Measurements from ENCODE around the gene MAB21L3. TPM values are rescaled to one million over a fixed set of nuclear protein-coding genes. Genes with fewer than 3 reads are reported as not detected.

The MAB21L3 gene
- total RNA-seq, 4 donors from 2014 or later, result 12.0 to 22.7 (median 19.6) TPM

DNA sequence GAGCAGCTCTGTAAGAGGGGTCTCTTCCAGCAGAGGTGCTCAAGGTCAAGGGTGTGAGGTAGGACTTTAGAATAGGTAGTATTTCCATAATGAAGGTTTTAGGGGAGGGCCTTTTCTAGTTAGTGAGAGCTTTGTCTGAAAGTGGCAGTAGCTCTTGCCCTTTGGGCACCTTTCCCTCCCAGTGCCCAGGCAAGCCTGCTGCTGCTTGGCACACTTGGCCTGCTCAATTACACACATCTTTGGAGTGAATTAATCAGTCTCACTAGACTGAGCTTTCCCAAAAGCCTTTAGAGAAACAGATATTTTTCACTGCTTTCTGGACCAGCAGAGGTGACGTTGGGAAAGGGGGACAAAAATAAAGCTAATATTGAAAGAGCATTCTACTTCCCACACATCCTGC is 48.0 kb downstream of the MAB21L3 start:
- Histone ChIP-seq H3K4me3 (no peak overlapping the region), H3K4me1 (peaks cover 0 to 4% (median 0%) of the 10 kb centered on the region in 3 donors), H3K27me3 (no peaks in the 10 kb centered on the region), H3K9me3 (no peaks in the 10 kb centered on the region), H3K36me3 (no peaks in the 10 kb centered on the region), H3K27ac (no peak overlapping the region)
- TF ChIP-seq CTCF (IDR thresholded peaks at IDR 0.05), result no peak
- no peak for TF ChIP-seq POLR2A (IDR thresholded peaks at IDR 0.05)
- DNase-seq, result no peak
- intact Hi-C loops (cut with DNase I), result no loop called here
- WGBS, 2 donors, result 56% methylated on average over 1 of the region's 1 CpG

- no peak overlapping the region for H3K4me3 ChIP-seq
- no peaks in the 10 kb centered on the region for H3K27me3 ChIP-seq
- peaks cover 0 to 8% (median 0%) of the 10 kb centered on the region in 3 donors for H3K4me1 ChIP-seq
- WGBS, 2 donors, result 65 to 75% methylated on average over 1 of the region's 1 CpG
- no peak overlapping the region for H3K27ac ChIP-seq
- DNase-seq, result no peak
- H3K9me3 ChIP-seq, result no peaks in the 10 kb centered on the region
- no peaks in the 10 kb centered on the region for H3K36me3 ChIP-seq
- intact Hi-C loops (cut with DNase I), result no loop called here
- TF ChIP-seq CTCF (IDR thresholded peaks at IDR 0.05) (no peak), POLR2A (IDR thresholded peaks at IDR 0.05) (no peak)
Observed at GRCh38 chr1:116159611-116160010, 48.4 kb downstream of the MAB21L3 start.

GRCh38 chr1:116161390-116161789 is 50.2 kb downstream of the MAB21L3 start:
- DNase-seq, result no peak
- 76 to 77% methylated on average over 2 of the region's 2 CpGs for WGBS, 2 donors
- no peaks in the 10 kb centered on the region for H3K36me3 ChIP-seq
- no peaks in the 10 kb centered on the region for H3K27me3 ChIP-seq
- H3K9me3 ChIP-seq, result no peaks in the 10 kb centered on the region
- no peak overlapping the region for H3K27ac ChIP-seq
- H3K4me3 ChIP-seq, result no peak overlapping the region
- no peak for TF ChIP-seq CTCF (IDR thresholded peaks at IDR 0.05)
- no peak for TF ChIP-seq POLR2A (IDR thresholded peaks at IDR 0.05)
- H3K4me1 ChIP-seq, result peaks cover 0 to 26% (median 6%) of the 10 kb centered on the region in 3 donors
- intact Hi-C loops (cut with DNase I), result no loop called here

DNA sequence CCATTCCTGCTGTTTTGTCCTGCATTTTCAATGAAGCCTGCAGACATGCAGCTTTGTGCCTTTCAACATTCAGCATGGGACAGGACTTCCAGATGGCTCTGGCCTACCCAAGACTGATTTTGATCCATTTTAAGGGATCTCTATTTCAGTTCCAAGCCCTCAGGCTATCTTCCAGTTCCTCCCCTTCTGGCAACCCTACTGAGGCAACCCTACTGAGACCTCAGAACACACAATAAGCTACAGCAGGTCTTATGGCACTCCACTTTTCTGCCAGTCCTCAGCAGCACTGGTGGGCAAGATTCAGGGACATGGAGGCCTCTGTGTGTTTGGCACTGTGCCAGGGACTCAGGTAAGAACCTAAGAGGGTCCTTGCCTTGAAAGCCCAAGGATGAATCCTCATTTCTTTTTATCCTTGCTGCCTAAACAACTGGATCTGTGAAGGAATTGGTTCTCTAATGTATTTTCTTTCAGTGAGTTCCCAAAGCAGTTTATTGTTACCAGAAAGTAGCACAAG is 50.7 kb downstream of the MAB21L3 start:
- H3K36me3 ChIP-seq, result no peaks in the 10 kb centered on the region
- no peak overlapping the region for H3K27ac ChIP-seq
- no peak for DNase-seq
- no peaks in the 10 kb centered on the region for H3K9me3 ChIP-seq
- intact Hi-C loops (cut with DNase I), result no loop called here
- H3K4me3 ChIP-seq, result no peak overlapping the region
- TF ChIP-seq POLR2A (IDR thresholded peaks at IDR 0.05) (no peak), CTCF (IDR thresholded peaks at IDR 0.05) (no peak)
- no peaks in the 10 kb centered on the region for H3K27me3 ChIP-seq
- peaks cover 0 to 32% (median 7%) of the 10 kb centered on the region in 3 donors for H3K4me1 ChIP-seq

- Histone ChIP-seq H3K36me3 (no peaks in the 10 kb centered on the region), H3K27ac (no peak overlapping the region), H3K4me1 (peaks cover 11 to 48% (median 14%) of the 10 kb centered on the region in 3 donors), H3K4me3 (no peak overlapping the region), H3K27me3 (no peaks in the 10 kb centered on the region), H3K9me3 (no peaks in the 10 kb centered on the region)
- TF ChIP-seq POLR2A (IDR thresholded peaks at IDR 0.05), result no peak
- TF ChIP-seq CTCF (IDR thresholded peaks at IDR 0.05), result no peak
- no peak for DNase-seq
- intact Hi-C loops (cut with DNase I), result no loop called here
Observed at GRCh38 chr1:116163533-116163932, 52.3 kb downstream of the MAB21L3 start.
